SU-DHL-6 (cell line): ENCODE measurements around the gene YARS1.

Experiments
- H2AFZ ChIP-seq: fragments of 200-600 bp; sonication (generic); 2 replicates; pipeline ENCODE4 v1.6.1; 2014; ENCODE audit warnings: low read depth, mild to moderate bottlenecking, moderate library complexity, mixed read lengths, antibody characterized with exemption, low read length; ENCODE audit not compliant: severe bottlenecking
- H3F3A ChIP-seq: fragments of 200-600 bp; shearing (Covaris generic); 2 replicates; pipeline ENCODE4 v1.6.0; 2016; ENCODE audit warnings: antibody characterized with exemption, mild to moderate bottlenecking; ENCODE audit not compliant: insufficient read depth
- H3K27ac ChIP-seq: fragments of 200-600 bp; sonication (generic); 2 replicates; pipeline ENCODE4 v1.5.1; 2016; ENCODE audit warnings: low read depth, mild to moderate bottlenecking, low read length, moderate library complexity, mixed read lengths
- H3K27me3 ChIP-seq: fragments of 200-600 bp; sonication (generic), shearing (Covaris generic); 2 replicates; pipeline ENCODE4 v1.6.0; 2014; ENCODE audit warnings: mild to moderate bottlenecking, low read length
- H3K36me3 ChIP-seq: fragments of 200-600 bp; sonication (generic); 2 replicates; pipeline ENCODE4 v1.6.1; 2014; ENCODE audit warnings: mild to moderate bottlenecking, low read length, mixed read lengths
- H3K4me2 ChIP-seq: fragments of 300-600, 200-600 bp; shearing (Covaris generic), sonication (generic); 2 replicates; pipeline ENCODE4 v1.6.0; 2014; ENCODE audit warnings: low read length, low read depth, mild to moderate bottlenecking; ENCODE audit not compliant: poor library complexity, severe bottlenecking
- H3K4me3 ChIP-seq: fragments of 200-600 bp; sonication (generic); 2 replicates; pipeline ENCODE4 v1.5.1; 2014; ENCODE audit warnings: antibody characterized with exemption, low read length, mild to moderate bottlenecking, mixed read lengths; ENCODE audit not compliant: insufficient read depth, poor library complexity, severe bottlenecking
- H3K79me2 ChIP-seq: fragments of 200-600 bp; sonication (generic); 2 replicates; pipeline ENCODE4 v1.6.1; 2014; ENCODE audit warnings: mild to moderate bottlenecking, low read length, moderate library complexity; ENCODE audit not compliant: insufficient read depth
- H3K9ac ChIP-seq: fragments of 200-600 bp; sonication (generic); 2 replicates; pipeline ENCODE4 v1.7.0; 2014; ENCODE audit warnings: mild to moderate bottlenecking, low read length
- H3K9me2 ChIP-seq: fragments of 200-600 bp; sonication (generic); replicated peaks from 2 replicates; pipeline ENCODE4 v1.6.1; 2014; ENCODE audit warnings: low read length; ENCODE audit not compliant: insufficient read depth
- H3K9me3 ChIP-seq: fragments of 200-600 bp; sonication (generic); 2 replicates; pipeline ENCODE4 v1.6.1; 2014; ENCODE audit warnings: low read length, mixed read lengths; ENCODE audit not compliant: insufficient read depth
- H4K20me1 ChIP-seq: fragments of 200-600 bp; sonication (generic); 2 replicates; pipeline ENCODE4 v1.6.1; 2014; ENCODE audit warnings: low read depth, mild to moderate bottlenecking, antibody characterized with exemption, low read length, moderate library complexity, mixed read lengths
- EZH2phosphoT487 ChIP-seq: fragments of 200-600 bp; sonication (generic), shearing (Covaris generic); conservative IDR thresholded peaks from 2 replicates; pipeline ENCODE4 v1.6.1; 2018; ENCODE audit warnings: mild to moderate bottlenecking, antibody characterized with exemption, low read length, moderate library complexity, mixed read lengths
- TF ChIP-seq, protein P1 (sequence below): fragments of 200-600 bp; sonication (generic); IDR thresholded peaks from one replicate; pipeline ENCODE4 v1.5.1; 2017; ENCODE audit warnings: antibody characterized with exemption, mild to moderate bottlenecking, low read length, moderate library complexity; ENCODE audit not compliant: insufficient read depth, poor library complexity, severe bottlenecking

Gene YARS1

GRCh38 chr1:32775640-32776337 is 41.4 kb downstream of the YARS1 start:
- Histone ChIP-seq H3K4me2 (no peak overlapping the region), H3K9me2 (no peaks in the 10 kb centered on the region), H3K9ac (no peak overlapping the region), H3K36me3 (peaks cover 8% of the 10 kb centered on the region; the same call in 1 of the 2 replicates), H3F3A (peaks cover 11% of the 10 kb centered on the region; the same call in 1 of the 2 replicates), H3K9me3 (no peaks in the 10 kb centered on the region), H3K4me3 (no peak overlapping the region), H3K27ac (no peak overlapping the region), H3K79me2 (no peaks in the 10 kb centered on the region), H3K27me3 (no peaks in the 10 kb centered on the region), H4K20me1 (no peaks in the 10 kb centered on the region), H2AFZ (no peak overlapping the region)
- TF ChIP-seq, protein P1, sequence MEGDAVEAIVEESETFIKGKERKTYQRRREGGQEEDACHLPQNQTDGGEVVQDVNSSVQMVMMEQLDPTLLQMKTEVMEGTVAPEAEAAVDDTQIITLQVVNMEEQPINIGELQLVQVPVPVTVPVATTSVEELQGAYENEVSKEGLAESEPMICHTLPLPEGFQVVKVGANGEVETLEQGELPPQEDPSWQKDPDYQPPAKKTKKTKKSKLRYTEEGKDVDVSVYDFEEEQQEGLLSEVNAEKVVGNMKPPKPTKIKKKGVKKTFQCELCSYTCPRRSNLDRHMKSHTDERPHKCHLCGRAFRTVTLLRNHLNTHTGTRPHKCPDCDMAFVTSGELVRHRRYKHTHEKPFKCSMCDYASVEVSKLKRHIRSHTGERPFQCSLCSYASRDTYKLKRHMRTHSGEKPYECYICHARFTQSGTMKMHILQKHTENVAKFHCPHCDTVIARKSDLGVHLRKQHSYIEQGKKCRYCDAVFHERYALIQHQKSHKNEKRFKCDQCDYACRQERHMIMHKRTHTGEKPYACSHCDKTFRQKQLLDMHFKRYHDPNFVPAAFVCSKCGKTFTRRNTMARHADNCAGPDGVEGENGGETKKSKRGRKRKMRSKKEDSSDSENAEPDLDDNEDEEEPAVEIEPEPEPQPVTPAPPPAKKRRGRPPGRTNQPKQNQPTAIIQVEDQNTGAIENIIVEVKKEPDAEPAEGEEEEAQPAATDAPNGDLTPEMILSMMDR, result no peak
- no peak for TF ChIP-seq EZH2phosphoT487

DNA sequence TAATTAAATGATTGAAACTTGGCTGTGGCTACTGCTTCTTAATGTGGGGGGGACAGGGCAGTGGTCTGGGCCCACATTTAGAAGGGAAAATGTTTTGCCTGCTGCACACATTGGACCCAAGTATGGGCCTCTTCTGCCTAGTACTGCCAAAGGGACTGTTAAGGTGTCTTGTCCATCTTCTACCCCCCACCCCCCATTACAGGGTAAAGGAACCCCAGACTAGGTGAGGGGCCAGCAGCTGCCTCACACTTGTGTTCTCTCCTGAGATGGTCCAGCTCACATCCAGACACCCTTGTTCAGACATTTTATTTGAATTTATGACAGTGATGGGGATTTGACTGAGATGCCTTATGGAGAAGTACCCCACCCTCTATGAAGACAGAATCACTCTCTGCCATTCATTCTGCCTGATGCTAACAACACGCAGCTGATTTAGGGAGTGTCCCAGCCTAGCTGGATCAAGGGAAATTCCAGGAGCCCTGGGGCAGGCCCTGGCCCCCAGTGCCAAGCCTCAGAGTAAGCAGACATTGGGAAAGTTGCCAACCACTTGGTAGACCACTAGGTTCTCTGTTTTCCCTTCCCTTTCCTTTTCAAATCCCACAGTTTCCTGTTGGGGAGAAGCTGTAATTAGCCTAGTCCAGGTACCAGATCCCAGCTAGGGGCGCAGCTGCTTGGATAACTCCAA is 42.1 kb downstream of the YARS1 start:
- no peaks in the 10 kb centered on the region for H3K9me3 ChIP-seq
- H3K4me2 ChIP-seq, result no peak overlapping the region
- TF ChIP-seq, protein P1, result no peak
- TF ChIP-seq EZH2phosphoT487, result no peak
- H3F3A ChIP-seq, result peaks cover 11% of the 10 kb centered on the region; the same call in 1 of the 2 replicates
- H3K9ac ChIP-seq, result no peak overlapping the region
- peaks cover 5% of the 10 kb centered on the region; the same call in 1 of the 2 replicates for H3K36me3 ChIP-seq
- H3K9me2 ChIP-seq, result no peaks in the 10 kb centered on the region
- no peak overlapping the region for H3K4me3 ChIP-seq
- H3K79me2 ChIP-seq, result no peaks in the 10 kb centered on the region
- no peaks in the 10 kb centered on the region for H4K20me1 ChIP-seq
- H2AFZ ChIP-seq, result no peak overlapping the region
- no peaks in the 10 kb centered on the region for H3K27me3 ChIP-seq
- no peak overlapping the region for H3K27ac ChIP-seq

GRCh38 chr1:32774464-32774808 is 42.7 kb downstream of the YARS1 start:
- peaks cover 5% of the 10 kb centered on the region; the same call in 1 of the 2 replicates for H3K36me3 ChIP-seq
- H4K20me1 ChIP-seq, result no peaks in the 10 kb centered on the region
- no peaks in the 10 kb centered on the region for H3K9me3 ChIP-seq
- H3K27ac ChIP-seq, result no peak overlapping the region
- H3F3A ChIP-seq, result peaks cover 11% of the 10 kb centered on the region; the same call in 1 of the 2 replicates
- TF ChIP-seq, protein P1, result no peak
- no peaks in the 10 kb centered on the region for H3K9me2 ChIP-seq
- H2AFZ ChIP-seq, result no peak overlapping the region
- no peaks in the 10 kb centered on the region for H3K79me2 ChIP-seq
- H3K4me2 ChIP-seq, result no peak overlapping the region
- no peaks in the 10 kb centered on the region for H3K27me3 ChIP-seq
- H3K9ac ChIP-seq, result no peak overlapping the region
- H3K4me3 ChIP-seq, result no peak overlapping the region
